DMS 273 (cell line): Measurements from ENCODE around the gene KRTAP10-6.
"Not testable (repeated sequence)": the region's sequence is repeated elsewhere in the genome, so short reads cannot be mapped to it uniquely, and the experiment has no call there.

ENCODE experiments used
- DNase-seq: peaks from one replicate; lab custom pipeline; 2025; ENCODE audit not compliant: unreplicated experiment; lab: John Stamatoyannopoulos, UW

Gene KRTAP10-6, protein sequence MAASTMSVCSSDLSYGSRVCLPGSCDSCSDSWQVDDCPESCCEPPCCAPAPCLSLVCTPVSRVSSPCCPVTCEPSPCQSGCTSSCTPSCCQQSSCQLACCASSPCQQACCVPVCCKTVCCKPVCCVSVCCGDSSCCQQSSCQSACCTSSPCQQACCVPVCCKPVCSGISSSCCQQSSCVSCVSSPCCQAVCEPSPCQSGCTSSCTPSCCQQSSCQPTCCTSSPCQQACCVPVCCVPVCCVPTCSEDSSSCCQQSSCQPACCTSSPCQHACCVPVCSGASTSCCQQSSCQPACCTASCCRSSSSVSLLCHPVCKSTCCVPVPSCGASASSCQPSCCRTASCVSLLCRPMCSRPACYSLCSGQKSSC

DNA sequence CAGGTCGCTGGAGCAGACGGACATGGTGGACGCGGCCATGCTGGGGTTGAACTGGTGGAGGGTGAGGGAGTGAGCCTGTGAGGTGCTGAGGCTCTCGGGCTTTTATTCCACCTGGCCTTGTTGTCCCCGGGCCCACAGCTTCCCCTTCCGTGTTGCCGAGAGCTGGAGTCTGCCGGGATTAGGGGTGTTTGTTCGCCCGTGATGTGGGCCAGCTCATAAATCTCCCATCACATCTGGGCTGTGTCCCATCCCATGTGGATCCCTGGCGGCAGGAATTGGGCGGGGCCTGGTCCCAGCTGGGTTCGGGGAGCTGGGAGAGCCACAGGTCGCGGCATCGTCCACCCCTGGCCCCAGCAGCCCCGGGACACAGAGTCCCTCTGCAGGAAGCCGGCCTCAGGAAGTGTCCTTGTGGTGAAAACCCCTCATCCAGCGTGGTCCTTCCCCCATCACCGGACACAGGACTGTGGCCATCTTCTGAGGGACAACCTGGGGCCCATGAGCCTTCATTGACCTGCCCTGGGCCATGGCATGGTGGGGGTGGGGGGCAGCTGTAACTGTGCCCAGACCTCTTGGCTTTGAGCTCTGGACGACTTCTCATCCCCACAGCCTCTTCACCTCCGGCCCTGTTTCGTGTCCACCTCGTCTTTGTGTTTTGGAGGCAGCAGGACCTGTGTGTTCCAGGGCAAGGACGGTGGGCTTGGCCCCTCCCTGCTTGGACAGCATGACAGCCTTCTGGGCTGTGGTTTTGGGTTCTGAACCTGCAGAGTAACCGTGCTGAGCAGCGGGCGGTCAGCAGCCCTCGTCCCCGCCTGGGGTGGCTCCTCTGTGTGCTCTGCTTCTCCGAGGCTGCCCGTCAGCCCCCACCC, at the start of gene KRTAP10-6:
TSS of gene KRTAP10-6 (minus strand) at position 60 of the 866 bp plus-strand sequence. CDS start at position 39, 21 bp downstream.
- peak; percentile 57 for DNase-seq

DNA sequence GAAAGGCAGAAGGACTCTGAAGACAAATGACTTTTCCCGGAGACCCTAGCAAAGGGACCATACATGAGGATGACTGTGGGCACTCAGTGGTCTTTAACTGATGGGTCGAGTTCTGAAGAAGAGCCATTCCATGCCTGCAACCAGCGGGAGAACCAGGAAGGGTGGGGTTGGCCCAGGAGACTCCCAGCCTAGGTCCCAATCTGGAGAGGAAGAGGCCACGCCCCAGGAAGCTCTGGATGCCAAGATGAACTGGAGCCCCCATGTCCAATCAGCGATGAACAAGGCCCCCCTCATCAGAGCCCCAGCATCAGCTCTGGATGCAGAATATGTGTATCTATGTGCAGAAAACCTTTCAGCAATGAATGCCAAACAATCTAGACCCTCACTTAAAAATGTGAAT, 48.5 kb upstream of the KRTAP10-6 start:
- no peak for DNase-seq

DNA sequence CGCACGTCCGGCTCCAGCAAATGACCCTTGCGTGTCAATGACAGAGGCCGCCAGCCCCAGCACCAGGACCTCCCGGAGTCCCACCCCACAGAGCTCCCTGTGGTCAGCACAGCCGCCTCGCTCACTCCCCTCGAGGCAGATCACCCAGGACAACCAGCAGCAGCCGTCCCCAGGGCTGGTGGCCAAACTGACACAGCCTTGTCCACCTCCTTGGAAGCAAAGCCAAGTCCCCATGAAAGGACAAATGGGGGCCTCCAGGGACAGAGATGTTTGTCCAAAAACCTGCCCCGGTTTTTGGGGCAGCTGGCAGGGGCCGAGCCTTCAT, 47.0 kb upstream of the KRTAP10-6 start:
- no peak for DNase-seq

DNA sequence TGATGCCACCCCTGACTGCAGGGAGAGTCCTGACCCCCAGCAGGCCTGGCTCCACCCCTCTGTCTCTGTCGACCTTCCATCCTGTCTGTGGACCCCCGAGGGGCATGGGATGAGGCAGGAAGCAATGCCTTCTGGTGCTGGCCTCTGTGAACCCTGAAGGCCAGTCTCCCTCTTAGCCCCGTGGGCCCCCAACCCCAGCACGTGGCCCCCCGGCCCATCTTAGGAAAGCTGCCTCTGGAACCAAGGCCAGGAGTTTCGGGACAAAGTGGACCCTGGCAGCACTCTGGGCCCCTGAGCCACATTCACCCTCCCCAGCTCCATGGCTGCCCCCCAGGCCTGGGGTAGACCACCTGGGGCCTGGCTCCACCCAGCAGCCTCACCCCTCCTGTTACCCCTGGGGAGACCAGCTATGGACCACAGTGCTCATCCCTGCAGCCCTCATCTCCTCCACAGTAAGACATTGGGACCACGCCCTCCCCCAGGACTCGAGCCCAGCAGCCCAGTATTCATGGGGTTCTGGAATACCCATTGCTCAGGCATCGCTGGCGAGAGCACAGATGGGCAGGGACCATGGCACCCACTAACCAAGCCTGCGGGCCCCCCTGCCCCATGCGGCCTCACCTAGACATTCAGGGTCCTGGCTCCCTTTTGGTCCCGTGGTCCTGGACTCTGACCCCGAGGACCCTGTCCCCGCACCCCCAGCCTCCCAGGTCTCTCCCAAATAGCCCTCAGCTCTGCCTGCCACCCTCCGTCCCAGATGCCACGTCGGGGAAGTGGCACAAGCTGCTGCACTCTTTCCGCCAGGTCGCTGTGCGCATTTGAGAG, 46.4 kb upstream of the KRTAP10-6 start:
- not testable (repeated sequence) for DNase-seq

DNA sequence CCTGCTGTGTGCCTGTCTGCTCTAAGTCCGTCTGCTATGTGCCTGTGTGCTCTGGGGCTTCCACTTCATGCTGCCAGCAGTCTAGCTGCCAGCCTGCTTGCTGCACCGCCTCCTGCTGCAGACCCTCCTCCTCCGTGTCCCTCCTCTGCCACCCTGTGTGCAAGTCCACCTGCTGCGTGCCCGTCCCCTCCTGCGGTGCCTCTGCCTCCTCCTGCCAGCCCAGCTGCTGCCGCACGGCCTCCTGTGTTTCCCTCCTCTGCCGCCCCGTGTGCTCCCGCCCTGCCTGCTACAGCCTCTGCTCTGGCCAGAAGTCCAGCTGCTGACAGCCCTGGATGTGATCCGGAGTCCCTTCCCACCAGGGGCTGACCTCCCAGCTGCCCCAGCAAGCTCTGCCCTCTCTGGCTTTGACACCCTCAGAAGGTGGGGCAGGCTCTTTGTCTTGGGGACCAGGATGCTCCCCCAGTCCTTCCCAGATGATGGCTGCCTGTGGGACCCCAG, 45.6 kb upstream of the KRTAP10-6 start:
- peak; percentile 74 for DNase-seq

DNA sequence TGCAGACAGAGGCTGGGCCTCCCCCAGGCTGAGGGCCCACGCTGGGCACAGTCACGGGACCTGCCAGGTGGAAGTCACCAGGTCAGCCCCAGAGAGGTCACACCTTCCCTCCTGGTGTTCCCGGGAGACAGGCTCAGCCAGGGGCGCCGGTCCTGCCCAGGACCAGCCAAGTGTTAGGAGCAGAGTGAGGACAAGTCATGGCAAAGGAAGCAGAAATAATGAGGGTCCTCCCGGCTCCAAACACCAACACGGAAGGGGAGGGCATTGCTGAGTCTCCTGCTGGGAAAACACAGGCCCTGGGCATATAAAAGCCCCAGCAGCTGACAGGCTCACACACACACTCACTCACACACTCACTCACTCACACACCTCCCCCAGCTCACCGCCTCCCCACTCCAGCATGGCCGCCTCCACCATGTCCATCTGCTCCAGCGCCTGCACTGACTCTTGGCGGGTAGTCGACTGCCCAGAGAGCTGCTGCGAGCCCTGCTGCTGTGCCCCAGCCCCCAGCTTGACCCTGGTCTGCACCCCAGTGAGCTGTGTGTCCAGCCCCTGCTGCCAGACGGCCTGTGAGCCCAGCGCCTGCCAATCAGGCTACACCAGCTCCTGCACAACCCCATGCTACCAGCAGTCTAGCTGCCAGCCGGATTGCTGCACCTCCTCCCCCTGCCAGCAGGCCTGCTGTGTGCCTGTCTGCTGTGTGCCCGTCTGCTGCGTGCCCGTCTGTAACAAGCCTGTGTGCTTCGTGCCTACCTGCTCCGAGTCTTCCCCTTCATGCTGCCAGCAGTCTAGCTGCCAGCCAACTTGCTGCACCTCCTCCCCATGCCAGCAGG, 44.9 kb upstream of the KRTAP10-6 start, which contains the start of gene KRTAP10-10:
TSS of gene KRTAP10-10 (plus strand) at position 339 of the 833 bp plus-strand sequence. CDS start at position 401, 62 bp downstream.
- DNase-seq, result peak; percentile 80

DNA sequence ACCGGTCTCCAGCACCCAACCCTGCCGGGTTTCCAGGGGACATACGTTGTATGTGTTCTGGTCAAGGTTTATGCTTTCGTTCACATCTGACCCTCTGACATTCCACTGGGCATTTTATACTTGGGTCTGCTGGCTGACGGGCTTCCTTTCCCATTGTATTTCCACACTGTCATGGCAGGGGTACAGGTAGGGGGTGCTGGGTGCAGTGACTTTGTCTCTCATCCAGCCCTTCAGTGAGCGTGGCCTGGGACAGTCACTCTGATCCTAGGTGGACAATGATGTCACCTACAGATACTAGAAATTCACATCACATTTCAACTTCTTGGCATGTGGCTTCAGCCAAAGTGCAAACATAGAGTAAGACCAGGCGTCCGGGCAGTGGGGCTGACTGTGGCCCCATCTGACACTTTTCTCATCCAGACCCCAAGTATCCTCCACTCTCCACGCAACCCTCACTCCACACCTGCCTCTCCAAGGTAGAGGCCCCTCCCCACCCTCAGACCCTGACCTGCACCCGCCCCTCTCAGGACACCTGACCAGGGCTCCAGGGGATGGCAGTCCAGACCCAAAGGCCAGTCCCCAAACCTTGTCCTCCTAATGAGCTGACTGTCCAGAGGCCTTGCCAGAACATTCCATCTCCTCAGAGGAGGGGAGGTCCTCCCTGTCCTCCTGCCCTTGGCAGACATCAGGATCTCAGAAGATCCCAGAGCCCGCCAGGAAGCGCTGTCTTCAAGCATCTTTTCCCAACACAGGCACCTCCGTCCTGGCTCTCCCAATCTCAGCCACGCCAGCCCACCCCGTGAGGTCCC, 44.1 kb upstream of the KRTAP10-6 start:
- no peak for DNase-seq

DNA sequence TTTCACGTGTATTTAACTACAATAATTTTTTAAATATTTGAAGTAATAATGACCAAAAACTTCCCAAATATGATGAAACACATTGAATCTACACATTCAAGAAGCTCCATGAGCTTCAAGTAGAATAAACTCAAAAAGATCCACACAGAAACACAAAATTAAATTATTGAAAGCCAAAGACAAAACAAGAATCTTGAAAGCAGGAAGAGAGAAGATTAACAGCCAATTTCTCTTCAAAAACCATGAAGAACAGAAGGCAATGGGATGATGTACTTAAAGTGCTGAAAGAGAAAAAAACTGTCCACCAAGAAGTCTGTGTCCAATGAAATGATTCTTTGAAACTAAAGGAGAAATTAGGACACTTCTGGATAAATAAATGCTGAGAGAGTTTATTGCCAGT, 39.8 kb upstream of the KRTAP10-6 start:
- no peak for DNase-seq

DNA sequence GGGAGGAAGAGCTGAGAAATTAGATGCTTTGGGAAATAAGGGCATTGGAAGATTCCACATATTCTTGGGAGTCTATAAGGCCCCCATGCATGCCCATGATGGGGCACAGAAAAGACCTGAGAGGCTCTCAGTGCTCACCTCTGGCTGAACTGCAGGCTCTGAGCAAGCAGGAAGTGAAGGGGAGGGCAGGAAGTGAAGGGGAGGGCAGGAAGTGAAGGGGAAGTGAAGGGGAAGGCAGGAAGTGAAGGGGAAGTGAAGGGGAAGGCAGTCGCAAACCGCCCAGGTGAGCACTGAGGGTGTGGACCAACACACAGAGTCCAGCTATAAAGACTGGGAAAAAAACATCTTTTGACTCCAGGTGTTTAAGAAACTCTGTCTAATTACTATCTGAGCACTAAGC, 38.1 kb upstream of the KRTAP10-6 start:
- no peak for DNase-seq

DNA sequence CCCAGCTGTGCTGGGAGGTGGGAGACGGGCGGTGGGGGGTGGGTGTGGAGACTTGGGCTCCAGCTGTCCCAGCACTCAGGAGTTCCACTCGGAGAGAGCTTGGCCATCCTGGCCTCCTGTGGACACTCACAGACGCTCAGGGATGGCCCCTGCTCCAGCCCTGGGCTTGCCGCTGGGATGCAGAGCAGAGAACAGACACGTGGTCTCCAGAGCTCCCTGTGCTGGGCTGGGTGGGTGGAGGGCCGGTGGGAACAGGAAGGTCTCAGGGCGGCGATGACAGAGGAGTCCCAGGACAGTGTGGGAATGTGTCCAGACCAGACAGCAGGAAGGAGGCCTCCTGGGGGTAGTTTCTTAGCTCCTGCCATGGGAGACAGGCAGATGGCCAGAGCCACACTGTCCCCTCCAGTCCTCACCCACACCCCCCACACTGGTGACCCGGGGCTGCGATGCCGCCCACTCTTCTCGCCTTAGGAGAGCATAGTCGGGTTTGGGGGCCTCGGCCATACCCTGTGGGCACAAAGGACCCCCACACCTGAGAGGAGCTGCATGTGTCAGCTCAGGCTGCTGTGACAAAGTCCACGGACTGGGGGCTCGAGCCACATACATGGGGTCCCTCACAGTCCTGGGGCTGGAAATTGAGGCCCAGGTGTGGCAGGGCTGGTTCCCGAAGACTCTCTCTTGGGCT, 36.5 kb upstream of the KRTAP10-6 start:
- DNase-seq, result no peak

DNA sequence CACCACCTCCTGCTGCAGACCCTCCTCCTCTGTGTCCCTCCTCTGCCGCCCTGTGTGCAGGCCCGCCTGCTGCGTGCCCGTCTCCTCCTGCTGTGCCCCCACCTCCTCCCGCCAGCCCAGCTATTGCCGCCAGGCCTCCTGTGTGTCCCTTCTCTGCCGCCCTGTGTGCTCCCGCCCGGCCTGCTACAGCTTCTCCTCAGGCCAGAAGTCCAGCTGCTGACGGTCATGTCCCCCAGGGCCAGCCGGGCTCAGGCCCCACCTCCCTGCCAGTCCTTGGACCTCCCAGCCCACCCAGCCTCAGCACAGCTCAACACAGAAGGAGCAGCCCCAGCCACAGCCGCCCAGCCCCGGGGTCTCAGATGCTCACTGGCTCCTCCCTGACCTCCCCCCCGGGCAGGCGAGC, 35.5 kb upstream of the KRTAP10-6 start:
- not testable (repeated sequence) for DNase-seq

DNA sequence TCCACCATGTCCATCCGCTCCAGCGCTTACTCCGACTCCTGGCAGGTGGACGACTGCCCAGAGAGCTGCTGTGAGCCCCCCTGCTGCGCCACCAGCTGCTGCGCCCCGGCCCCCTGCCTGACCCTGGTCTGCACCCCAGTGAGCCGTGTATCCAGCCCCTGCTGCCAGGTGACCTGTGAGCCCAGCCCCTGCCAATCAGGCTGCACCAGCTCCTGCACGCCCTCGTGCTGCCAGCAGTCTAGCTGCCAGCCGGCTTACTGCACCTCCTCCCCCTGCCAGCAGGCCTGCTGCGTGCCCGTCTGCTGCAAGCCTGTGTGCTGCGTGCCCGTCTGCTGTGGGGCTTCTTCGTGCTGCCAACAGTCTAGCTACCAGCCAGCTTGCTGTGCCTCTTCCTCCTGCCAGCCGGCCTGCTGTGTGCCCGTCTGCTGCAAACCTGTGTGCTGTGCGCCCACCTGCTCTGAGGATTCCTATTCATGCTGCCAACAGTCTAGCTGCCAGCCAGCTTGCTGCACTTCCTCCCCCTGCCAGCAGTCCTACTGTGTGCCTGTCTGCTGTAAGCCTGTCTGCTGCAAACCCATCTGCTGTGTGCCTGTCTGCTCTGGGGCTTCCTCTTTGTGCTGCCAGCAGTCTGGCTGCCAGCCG, 35.0 kb upstream of the KRTAP10-6 start:
- DNase-seq, result peak; percentile 65

DNA sequence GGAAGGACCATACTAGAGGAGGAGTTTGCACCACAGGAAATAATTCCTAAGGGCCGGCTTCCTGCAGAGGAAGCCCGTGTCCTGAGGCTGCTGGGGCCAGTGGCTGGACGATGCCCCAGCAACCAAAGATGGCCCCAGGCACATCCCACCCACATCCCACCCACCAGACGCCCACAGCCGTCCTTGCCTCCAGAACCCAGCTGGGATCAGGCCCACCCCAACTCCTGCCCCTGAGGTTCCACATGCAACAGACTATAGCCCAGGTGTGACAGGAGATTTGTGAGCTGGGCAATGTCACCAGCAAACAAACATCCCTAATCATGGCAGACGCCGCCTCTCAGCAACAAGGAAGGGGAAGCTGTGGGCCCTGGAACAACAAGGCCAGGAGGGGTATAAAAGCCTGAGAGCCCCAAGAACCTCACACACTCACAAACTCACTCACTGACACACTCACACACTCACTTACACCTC, 34.4 kb upstream of the KRTAP10-6 start, which contains the start of gene KRTAP10-9:
TSS of gene KRTAP10-9 (plus strand) at position 421 of the 471 bp plus-strand sequence. CDS start 79 bp downstream, outside the sequence.
- DNase-seq, result no peak

DNA sequence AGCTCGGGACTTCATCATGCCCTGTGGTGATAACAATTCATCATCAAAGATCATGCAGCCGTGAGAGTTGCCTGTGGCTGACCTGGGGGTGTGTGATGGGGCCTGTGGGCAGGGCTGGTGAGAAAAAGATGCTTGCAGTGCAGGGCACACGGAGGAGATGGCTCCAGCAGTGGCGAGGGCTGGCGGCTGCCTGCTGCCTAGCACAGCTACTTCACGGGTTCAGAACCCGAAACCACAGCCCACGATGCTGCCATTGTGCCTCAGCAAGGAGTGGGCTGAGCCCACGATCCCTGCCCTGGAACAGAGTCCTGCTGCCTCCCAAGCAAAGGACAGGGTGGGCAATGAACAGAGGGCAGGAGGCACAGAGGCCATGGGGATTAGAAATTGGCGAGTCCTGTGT, 34.0 kb upstream of the KRTAP10-6 start:
- no peak for DNase-seq

DNA sequence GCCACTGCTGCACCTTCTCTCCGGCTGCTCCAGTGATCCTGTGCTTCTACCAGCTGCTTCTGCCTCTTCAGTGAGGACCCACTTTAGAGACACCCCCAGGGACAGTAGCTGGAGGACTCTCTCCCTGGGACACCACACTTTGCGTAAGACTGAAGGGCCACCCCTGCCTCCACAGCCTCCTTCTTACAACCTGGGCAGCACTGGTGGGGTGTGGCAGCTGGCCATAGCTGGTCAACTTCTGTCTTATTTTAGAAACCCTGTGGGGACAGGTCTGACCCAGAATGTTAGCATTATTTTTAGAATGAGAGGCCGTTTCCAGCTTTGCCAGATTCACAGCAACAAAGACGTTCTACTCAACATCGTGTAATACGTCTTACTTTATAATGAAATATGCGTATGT, 33.5 kb upstream of the KRTAP10-6 start:
- DNase-seq, result no peak

DNA sequence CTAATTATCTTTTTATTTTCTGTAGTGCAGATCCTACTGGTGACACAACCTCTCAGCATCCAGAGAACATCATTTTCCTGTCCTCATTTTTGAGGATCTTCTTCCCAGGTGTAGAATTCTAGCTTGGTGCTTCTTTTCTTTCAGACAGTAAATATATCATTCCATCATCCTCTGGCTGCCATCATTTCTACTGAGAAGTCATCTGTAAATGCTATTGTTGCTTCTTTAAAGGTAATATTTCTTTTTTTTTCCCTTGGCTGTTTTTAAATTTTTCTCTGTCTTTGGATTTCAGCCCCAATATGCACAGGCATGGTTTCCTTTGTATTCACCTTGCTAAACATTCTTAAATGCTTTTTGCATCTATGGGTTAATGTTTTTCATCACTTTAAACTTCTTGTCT, 31.3 kb upstream of the KRTAP10-6 start:
- DNase-seq, result no peak

DNA sequence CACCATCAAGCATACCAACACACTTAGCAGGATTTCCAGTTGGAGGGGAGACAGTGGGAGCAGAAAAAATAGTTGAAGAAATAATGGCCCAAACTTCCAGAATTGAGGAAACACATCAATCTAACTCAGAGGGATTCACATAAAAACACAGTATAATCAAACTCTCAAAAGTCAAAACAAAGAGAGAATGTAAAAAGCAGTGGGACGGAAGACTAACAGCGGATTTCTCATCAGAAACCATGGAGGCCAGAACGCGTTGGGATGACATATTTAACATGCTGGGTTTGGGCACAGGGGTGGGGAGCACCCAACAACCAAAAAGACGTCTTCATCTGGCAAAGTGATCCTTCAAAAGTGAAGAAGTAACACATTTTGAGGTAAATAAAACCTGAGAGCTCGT, 27.6 kb upstream of the KRTAP10-6 start:
- DNase-seq, result no peak

DNA sequence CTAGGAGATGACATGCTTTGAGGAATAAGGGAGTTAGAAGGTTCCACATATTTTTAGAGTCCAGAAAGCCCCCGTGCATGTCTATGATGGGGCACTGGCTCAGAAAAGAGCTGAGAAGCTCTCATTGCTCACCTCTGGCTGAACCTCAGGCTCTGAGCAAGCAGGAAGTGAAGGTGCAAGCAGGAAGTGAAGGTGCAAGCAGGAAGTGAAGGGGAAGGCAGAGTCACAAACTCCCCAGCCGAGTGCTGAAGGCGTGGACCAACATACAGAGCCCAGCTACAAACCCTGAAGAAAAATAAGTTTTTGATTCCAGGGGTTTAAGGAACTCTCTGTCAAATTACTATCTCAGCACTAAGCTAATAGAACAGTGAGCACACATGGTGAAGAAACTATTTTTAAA, 26.6 kb upstream of the KRTAP10-6 start:
- no peak for DNase-seq
